CD4-positive, alpha-beta T cell treated with Interleukin-6 at 100 ng/mL for 8 hours (primary cell): ENCODE results near the gene KCNMA1.

Source experiments
- DNase-seq: peaks from one replicate; pipeline ENCODE4 v3.0.0-alpha.2; 2020; ENCODE audit warnings: mixed read lengths, low spot score

KCNMA1 gene

GRCh38 chr10:77208684-77209256 is 428.8 kb downstream of the KCNMA1 start:
- no peak for DNase-seq

- no peak for DNase-seq
Measured at GRCh38 chr10:77207828-77208185, 429.8 kb downstream of the KCNMA1 start.

- DNase-seq, result no peak
Measured at GRCh38 chr10:77207182-77207827, 430.3 kb downstream of the KCNMA1 start.

GRCh38 chr10:77205135-77205534 is 432.5 kb downstream of the KCNMA1 start:
- no peak for DNase-seq

GRCh38 chr10:77204171-77204570 is 433.4 kb downstream of the KCNMA1 start:
- DNase-seq, result no peak

- DNase-seq, result no peak
Measured at GRCh38 chr10:77202857-77203256, 434.8 kb downstream of the KCNMA1 start.

GRCh38 chr10:77201135-77202106 is 436.2 kb downstream of the KCNMA1 start:
- DNase-seq, result no peak

- DNase-seq, result no peak
Measured at GRCh38 chr10:77197544-77197943, 440.1 kb downstream of the KCNMA1 start.

- no peak for DNase-seq
Measured at GRCh38 chr10:77196614-77197013, 441.0 kb downstream of the KCNMA1 start.

GRCh38 chr10:77195101-77195500 is 442.5 kb downstream of the KCNMA1 start:
- DNase-seq, result no peak

GRCh38 chr10:77193001-77193400 is 444.6 kb downstream of the KCNMA1 start:
- DNase-seq, result no peak

GRCh38 chr10:77192402-77192801 is 445.2 kb downstream of the KCNMA1 start:
- no peak for DNase-seq

GRCh38 chr10:77191324-77192049 is 446.1 kb downstream of the KCNMA1 start:
- DNase-seq, result no peak

GRCh38 chr10:77190291-77190690 is 447.3 kb downstream of the KCNMA1 start:
- no peak for DNase-seq

- DNase-seq, result no peak
Measured at GRCh38 chr10:77189520-77189919, 448.1 kb downstream of the KCNMA1 start.

- no peak for DNase-seq
Measured at GRCh38 chr10:77189075-77189474, 448.5 kb downstream of the KCNMA1 start.

GRCh38 chr10:77188521-77188920 is 449.1 kb downstream of the KCNMA1 start:
- DNase-seq, result no peak

GRCh38 chr10:77188000-77188395 is 449.6 kb downstream of the KCNMA1 start:
- no peak for DNase-seq

- DNase-seq, result no peak
Measured at GRCh38 chr10:77187376-77187999, 450.1 kb downstream of the KCNMA1 start.

GRCh38 chr10:77186936-77187335 is 450.7 kb downstream of the KCNMA1 start:
- no peak for DNase-seq

GRCh38 chr10:77185696-77186095 is 451.9 kb downstream of the KCNMA1 start:
- no peak for DNase-seq

- DNase-seq, result no peak
Measured at GRCh38 chr10:77182803-77183202, 454.8 kb downstream of the KCNMA1 start.
